ENCODE data around the gene CHCT1.

DNA sequence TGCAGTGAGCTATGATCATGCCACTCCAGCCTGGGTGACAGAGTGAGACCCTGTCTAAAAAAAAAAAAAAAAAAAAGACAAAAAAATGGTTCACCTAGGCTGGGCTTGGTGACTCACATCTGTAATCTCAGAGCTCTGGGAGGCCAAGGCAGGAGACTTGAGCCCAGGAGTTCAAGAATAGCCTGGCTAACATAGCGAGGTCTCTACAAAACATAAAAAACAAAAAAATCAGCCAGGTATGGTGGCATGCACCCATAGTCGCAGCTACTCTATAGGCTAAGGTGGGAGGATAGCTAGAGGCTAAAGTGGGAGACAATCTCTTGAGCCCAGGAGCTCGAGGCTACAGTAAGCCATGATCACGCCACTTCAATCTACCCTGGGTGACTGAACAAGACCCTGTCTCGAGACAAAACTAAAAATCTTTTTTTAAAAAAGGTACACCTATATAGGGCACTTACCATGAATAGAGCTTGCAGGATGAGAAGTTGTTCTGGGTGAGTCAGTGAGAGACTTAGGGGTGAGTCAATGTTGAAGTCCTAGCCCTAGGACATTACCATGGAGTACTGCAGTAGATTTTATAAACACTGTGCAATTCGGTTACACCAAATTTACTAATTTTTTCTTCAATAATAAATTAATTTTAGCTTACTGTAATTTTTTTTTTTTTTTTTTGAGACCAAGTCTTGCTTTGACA, 49.4 kb upstream of the CHCT1 start:
- TF ChIP-seq TEAD4 (IDR thresholded peaks at IDR 0.05) (no peak), USF1 (IDR thresholded peaks at IDR 0.05) (no peak)
